Subcutaneous abdominal adipose tissue (tissue), 5 donors: ENCODE measurements around the gene UNC45B.
"Not testable (repeated sequence)": the region's sequence is repeated elsewhere in the genome, so short reads cannot be mapped to it uniquely, and the experiment has no call there.

Experiments
- H3K27ac ChIP-seq: one replicate; pipeline ENCODE4 v1.7.0; 2013; ENCODE audit warnings: low read depth, mild to moderate bottlenecking, inconsistent platforms, low read length, moderate library complexity
- H3K27me3 ChIP-seq, 5 donors: one replicate each; pipeline ENCODE4 v1.7.0; 2013; ENCODE audit warnings: low read length in 5 of 5, inconsistent platforms in 1 of 5; ENCODE audit not compliant: control insufficient read depth in 5 of 5, insufficient read depth in 4 of 5
- H3K36me3 ChIP-seq, 5 donors: one replicate each; pipeline ENCODE4 v1.7.0; 2013; ENCODE audit warnings: low read length in 5 of 5; ENCODE audit not compliant: control insufficient read depth in 5 of 5, insufficient read depth in 5 of 5
- H3K4me1 ChIP-seq, 5 donors: one replicate each; pipeline ENCODE4 v1.7.0; 2013; ENCODE audit warnings: low read length in 5 of 5, mild to moderate bottlenecking in 3 of 5, moderate library complexity in 1 of 5; ENCODE audit not compliant: control insufficient read depth in 5 of 5, insufficient read depth in 5 of 5
- H3K4me3 ChIP-seq, 5 donors: one replicate each; pipeline ENCODE4 v1.7.0; 2013; ENCODE audit warnings: low read length in 5 of 5, low read depth in 1 of 5
- H3K9ac ChIP-seq, 5 donors: one replicate each; pipeline ENCODE4 v1.7.0; 2013; ENCODE audit warnings: low read length in 5 of 5, mild to moderate bottlenecking in 4 of 5, moderate library complexity in 3 of 5
- H3K9me3 ChIP-seq, 5 donors: one replicate each; pipeline ENCODE4 v1.7.0; 2013; ENCODE audit warnings: low read length in 5 of 5; ENCODE audit not compliant: control insufficient read depth in 5 of 5
- donor health status: healthy.
- donor health status: healthy.
- donor health status: healthy.
- donor health status: healthy.
- donor health status: healthy.

Gene UNC45B

GRCh38 chr17:35234315-35234714 is 86.7 kb downstream of the UNC45B start:
- H3K27me3 ChIP-seq, H3K4me3 ChIP-seq, H3K9me3 ChIP-seq, H3K9ac ChIP-seq, H3K36me3 ChIP-seq, H3K4me1 ChIP-seq, H3K27ac ChIP-seq: not testable (repeated sequence)

GRCh38 chr17:35235289-35235688 is 87.7 kb downstream of the UNC45B start:
- no peaks in the 10 kb centered on the region for H3K9me3 ChIP-seq
- peaks cover 0 to 5% (median 3%) of the 10 kb centered on the region in 5 donors for H3K27me3 ChIP-seq
- no peak overlapping the region for H3K27ac ChIP-seq
- H3K4me3 ChIP-seq, result no peak overlapping the region
- no peaks in the 10 kb centered on the region for H3K36me3 ChIP-seq
- H3K4me1 ChIP-seq, result no peaks in the 10 kb centered on the region
- no peak overlapping the region for H3K9ac ChIP-seq

GRCh38 chr17:35235917-35236316 is 88.3 kb downstream of the UNC45B start:
- H3K27me3 ChIP-seq, result peaks cover 0 to 5% (median 3%) of the 10 kb centered on the region in 5 donors
- H3K4me1 ChIP-seq, result no peaks in the 10 kb centered on the region
- no peaks in the 10 kb centered on the region for H3K9me3 ChIP-seq
- no peak overlapping the region for H3K4me3 ChIP-seq
- no peaks in the 10 kb centered on the region for H3K36me3 ChIP-seq
- H3K9ac ChIP-seq, result no peak overlapping the region
- no peak overlapping the region for H3K27ac ChIP-seq

GRCh38 chr17:35236821-35237220 is 89.2 kb downstream of the UNC45B start:
- Histone ChIP-seq H3K9me3 (no peaks in the 10 kb centered on the region), H3K36me3 (no peaks in the 10 kb centered on the region), H3K9ac (no peak overlapping the region), H3K27me3 (peaks cover 0 to 5% (median 3%) of the 10 kb centered on the region in 5 donors), H3K27ac (no peak overlapping the region), H3K4me3 (no peak overlapping the region), H3K4me1 (peaks cover 0 to 7% (median 5%) of the 10 kb centered on the region in 5 donors)

GRCh38 chr17:35238821-35239220 is 91.2 kb downstream of the UNC45B start:
- Histone ChIP-seq H3K27me3 (peaks cover 0 to 3% (median 0%) of the 10 kb centered on the region in 5 donors), H3K9ac (peak overlapping the region in 1 of 5 donors; percentile 26), H3K9me3 (no peaks in the 10 kb centered on the region), H3K4me3 (no peak overlapping the region), H3K4me1 (peaks cover 3 to 22% (median 18%) of the 10 kb centered on the region in 5 donors), H3K27ac (no peak overlapping the region), H3K36me3 (no peaks in the 10 kb centered on the region)
